ENCODE data around the gene RBM10. TPM values are rescaled to one million over a fixed set of nuclear protein-coding genes. Genes with fewer than 3 reads are reported as not detected.

The RBM10 gene
- total RNA-seq, 5 donors from 2014 or later (not counting 1 experiment from before 2014, with no cell fraction given) = 37.3 to 60.3 (median 55.8) TPM

DNA sequence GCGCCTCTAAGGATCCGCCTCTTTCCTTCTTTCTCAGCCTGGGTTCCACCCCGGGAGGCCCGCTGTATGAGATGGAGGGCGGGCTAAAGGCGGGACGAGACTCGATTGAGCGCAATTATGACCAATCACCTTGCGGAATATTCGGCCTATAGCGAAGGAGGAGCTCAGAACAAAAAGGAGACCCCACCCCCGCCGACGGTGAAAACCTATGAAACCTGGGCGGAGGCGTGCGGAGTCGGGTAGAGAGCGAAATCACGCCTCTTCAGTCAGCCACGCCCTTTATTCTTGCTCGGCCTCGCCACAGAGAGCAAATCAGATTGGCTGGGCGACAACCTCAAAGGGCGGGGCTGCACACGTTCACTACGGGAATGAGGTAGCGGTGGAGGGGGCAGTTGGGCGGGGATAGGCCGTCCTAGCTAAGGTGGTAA lies 72.8 kb downstream of the RBM10 start:
- peaks cover 20 to 28% of the 10 kb centered on the region in 2 donors for H3K36me3 ChIP-seq (ENCODE audit: control insufficient read depth in 2 of 2, extremely low read depth in 1 of 2, insufficient read depth in 1 of 2, low read length in 1 of 2)
- Mint-ChIP-seq H3K9me3 (no peaks in the 10 kb centered on the region), H3K27ac (peak overlapping the region; percentile 98 to 99), H3K27me3 (no peaks in the 10 kb centered on the region), H3K4me3 (peak overlapping the region; percentile 87 to 95 (median 93)), H3K4me1 (peaks cover 41 to 48% (median 42%) of the 10 kb centered on the region in 3 donors), H3K36me3 (peaks cover 20% of the 10 kb centered on the region)
- peaks cover 3 to 35% of the 10 kb centered on the region in 2 experiments for H3K4me1 ChIP-seq (ENCODE audit: control insufficient read depth in 1 of 2, extremely low read depth in 1 of 2, insufficient read depth in 2 of 2, low read length in 2 of 2)
- peak overlapping the region; percentile 98 for H3K27ac ChIP-seq (ENCODE audit: low read length)
- peak overlapping the region; percentile 74 to 93 for H3K4me3 ChIP-seq (ENCODE audit: control insufficient read depth in 1 of 2, extremely low read depth in 1 of 2, low read length in 1 of 2)
- DNase-seq (peak; percentile 88 to 100 (median 96)), ATAC-seq (replicated peaks in 1 of 4) (peak; percentile 80 to 82 (median 81))
- CTCF ChIA-PET = interaction anchor here in 1 of 2 donors (0.5 to 1.0 kb wide), 7 partner anchors 15 to 806 kb away, joined by 3 to 7 read pairs (median 3); partner anchors contain the start of genes NDUFB11 and RBM10
- H3K27me3 ChIP-seq (replicated peaks in 1 of 2; ENCODE audit: control insufficient read depth in 2 of 2, extremely low read depth in 1 of 2, insufficient read depth in 2 of 2, low read length in 1 of 2) = no peaks in the 10 kb centered on the region
- POLR2A ChIA-PET = interaction anchor here (0.7 to 1.5 kb wide), 9 partner anchors 10 to 150 kb away, joined by 3 to 19 read pairs (median 4); partner anchors contain the start of genes NDUFB11 (in 1 of the 2), RBM10 (in 1 of the 2) and USP11 (in 1 of the 2)
- no peaks in the 10 kb centered on the region for H3K9me3 ChIP-seq
- WGBS (ENCODE audit: insufficient coverage) = under 1% methylated on average over 16 of the region's 31 CpGs

- CTCF ChIA-PET = interaction anchor here in 1 of 2 donors (0.5 to 1.0 kb wide), 7 partner anchors 15 to 806 kb away, joined by 3 to 7 read pairs (median 3); partner anchors contain the start of genes NDUFB11 and RBM10
- Mint-ChIP-seq H3K36me3 (peaks cover 16% of the 10 kb centered on the region), H3K27ac (peak within 1 kb of the TSS; percentile 98 to 99)
Measured at GRCh38 chrX:47218280-47218919, 73.4 kb downstream of the RBM10 start, which contains the start of gene CDK16. Gene CDK16, plus strand, starts transcription at chrX:47218681. Its CDS starts 4,877 bp downstream, at chrX:47223558.

GRCh38 chrX:47218920-47219815 lies 74.1 kb downstream of the RBM10 start:
- Histone ChIP-seq H3K27me3 (replicated peaks in 1 of 2; ENCODE audit: control insufficient read depth in 2 of 2, extremely low read depth in 1 of 2, insufficient read depth in 2 of 2, low read length in 1 of 2) (no peaks in the 10 kb centered on the region), H3K9me3 (no peaks in the 10 kb centered on the region), H3K4me3 (ENCODE audit: control insufficient read depth in 1 of 2, extremely low read depth in 1 of 2, low read length in 1 of 2) (peak overlapping the region; percentile 74 to 93), H3K27ac (ENCODE audit: low read length) (peak overlapping the region; percentile 98), H3K36me3 (ENCODE audit: control insufficient read depth in 2 of 2, extremely low read depth in 1 of 2, insufficient read depth in 1 of 2, low read length in 1 of 2) (peaks cover 22 to 32% of the 10 kb centered on the region in 2 donors), H3K4me1 (ENCODE audit: control insufficient read depth in 1 of 2, extremely low read depth in 1 of 2, insufficient read depth in 2 of 2, low read length in 2 of 2) (peaks cover 3 to 35% of the 10 kb centered on the region in 2 experiments)
- no peak for ATAC-seq (replicated peaks in 1 of 4)
- peak in 31 of 35 experiments; percentile 3 to 49 (median 25) for DNase-seq
- H3K36me3 Mint-ChIP-seq = peaks cover 11% of the 10 kb centered on the region
- peak overlapping the region; percentile 77 to 95 (median 93) for H3K4me3 Mint-ChIP-seq
- H3K27ac Mint-ChIP-seq = peak overlapping the region; percentile 76 to 83
- ChIA-PET POLR2A (interaction anchor here (1.4 to 1.5 kb wide), 2 partner anchors 14 kb away, joined by 4 to 19 read pairs; partner anchors contain the start of gene USP11 (in 1 of the 2)), CTCF (no interaction called here)
- under 1% methylated on average over 27 of the region's 60 CpGs for WGBS (ENCODE audit: insufficient coverage)
- H3K27me3 Mint-ChIP-seq = no peaks in the 10 kb centered on the region
- no peaks in the 10 kb centered on the region for H3K9me3 Mint-ChIP-seq
- H3K4me1 Mint-ChIP-seq = peaks cover 41 to 48% (median 42%) of the 10 kb centered on the region in 3 donors

More at GRCh38 chrX:47218280-47218919, 73.4 kb downstream of the RBM10 start, which contains the start of gene CDK16:
- Histone ChIP-seq H3K4me3 (ENCODE audit: control insufficient read depth in 1 of 2, extremely low read depth in 1 of 2, low read length in 1 of 2) (peak within 1 kb of the TSS; percentile 74 to 93), H3K9me3 (no peaks in the 10 kb centered on the region), H3K27me3 (replicated peaks in 1 of 2; ENCODE audit: control insufficient read depth in 2 of 2, extremely low read depth in 1 of 2, insufficient read depth in 2 of 2, low read length in 1 of 2) (no peaks in the 10 kb centered on the region), H3K36me3 (ENCODE audit: control insufficient read depth in 2 of 2, extremely low read depth in 1 of 2, insufficient read depth in 1 of 2, low read length in 1 of 2) (peaks cover 20 to 28% of the 10 kb centered on the region in 2 donors), H3K4me1 (ENCODE audit: control insufficient read depth in 1 of 2, extremely low read depth in 1 of 2, insufficient read depth in 2 of 2, low read length in 2 of 2) (peaks cover 3 to 35% of the 10 kb centered on the region in 2 experiments), H3K27ac (ENCODE audit: low read length) (peak within 1 kb of the TSS; percentile 98)
- Mint-ChIP-seq H3K4me3 (peak within 1 kb of the TSS; percentile 87 to 95 (median 93)), H3K27me3 (no peaks in the 10 kb centered on the region), H3K4me1 (peaks cover 41 to 48% (median 42%) of the 10 kb centered on the region in 3 donors), H3K9me3 (no peaks in the 10 kb centered on the region)
- peak; percentile 36 to 83 (median 64) for DNase-seq
- peak; percentile 44 to 59 (median 57) for ATAC-seq (replicated peaks in 1 of 4)
- POLR2A ChIA-PET = interaction anchor here (0.7 to 1.5 kb wide), 8 partner anchors 10 to 150 kb away, joined by 3 to 19 read pairs (median 5); partner anchors contain the start of genes NDUFB11 (in 1 of the 2), RBM10 (in 1 of the 2) and USP11 (in 1 of the 2)
- 0% methylated on average over 43 of the region's 61 CpGs for WGBS (ENCODE audit: insufficient coverage)

DNA sequence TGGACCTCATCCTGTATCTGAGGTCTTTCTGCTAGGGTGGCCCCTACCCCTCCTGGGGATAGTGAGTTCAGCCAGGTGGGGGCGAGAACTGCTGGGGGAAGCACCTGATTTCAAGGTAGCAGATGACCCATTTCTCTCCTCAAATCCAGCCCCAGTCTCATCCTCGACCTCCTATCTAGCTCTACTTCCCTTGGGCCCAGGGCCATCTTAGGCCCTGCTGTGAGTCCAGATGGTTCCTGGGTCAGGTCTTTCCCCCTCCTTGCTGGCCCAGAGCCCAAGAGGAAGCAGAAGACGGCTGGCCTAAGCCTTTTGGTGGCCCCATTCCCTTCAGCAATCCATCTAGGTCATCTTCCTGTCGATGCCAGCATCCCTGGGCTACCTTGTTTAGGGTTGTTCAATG lies 76.7 kb downstream of the RBM10 start:
- Histone ChIP-seq H3K9me3 (no peaks in the 10 kb centered on the region), H3K4me1 (ENCODE audit: control insufficient read depth in 1 of 2, extremely low read depth in 1 of 2, insufficient read depth in 2 of 2, low read length in 2 of 2) (peaks cover 3 to 33% of the 10 kb centered on the region in 2 experiments), H3K36me3 (ENCODE audit: control insufficient read depth in 2 of 2, extremely low read depth in 1 of 2, insufficient read depth in 1 of 2, low read length in 1 of 2) (peaks cover 13 to 34% of the 10 kb centered on the region in 2 donors), H3K27me3 (replicated peaks in 1 of 2; ENCODE audit: control insufficient read depth in 2 of 2, extremely low read depth in 1 of 2, insufficient read depth in 2 of 2, low read length in 1 of 2) (no peaks in the 10 kb centered on the region), H3K4me3 (ENCODE audit: control insufficient read depth in 1 of 2, extremely low read depth in 1 of 2, low read length in 1 of 2) (no peak overlapping the region), H3K27ac (ENCODE audit: low read length) (no peak overlapping the region)
- Mint-ChIP-seq H3K4me3 (no peak overlapping the region), H3K4me1 (peaks cover 35 to 41% (median 39%) of the 10 kb centered on the region in 3 donors), H3K9me3 (no peaks in the 10 kb centered on the region), H3K27ac (peak overlapping the region in 1 of 2 donors; percentile 75), H3K27me3 (no peaks in the 10 kb centered on the region), H3K36me3 (peaks cover 7% of the 10 kb centered on the region)
- no peak for ATAC-seq (replicated peaks in 1 of 4)
- ChIA-PET POLR2A (no interaction called here), CTCF (no interaction called here)
- no peak for DNase-seq
- no CpG with 5 or more reads among the region's 4 CpGs for WGBS (ENCODE audit: insufficient coverage)

DNA sequence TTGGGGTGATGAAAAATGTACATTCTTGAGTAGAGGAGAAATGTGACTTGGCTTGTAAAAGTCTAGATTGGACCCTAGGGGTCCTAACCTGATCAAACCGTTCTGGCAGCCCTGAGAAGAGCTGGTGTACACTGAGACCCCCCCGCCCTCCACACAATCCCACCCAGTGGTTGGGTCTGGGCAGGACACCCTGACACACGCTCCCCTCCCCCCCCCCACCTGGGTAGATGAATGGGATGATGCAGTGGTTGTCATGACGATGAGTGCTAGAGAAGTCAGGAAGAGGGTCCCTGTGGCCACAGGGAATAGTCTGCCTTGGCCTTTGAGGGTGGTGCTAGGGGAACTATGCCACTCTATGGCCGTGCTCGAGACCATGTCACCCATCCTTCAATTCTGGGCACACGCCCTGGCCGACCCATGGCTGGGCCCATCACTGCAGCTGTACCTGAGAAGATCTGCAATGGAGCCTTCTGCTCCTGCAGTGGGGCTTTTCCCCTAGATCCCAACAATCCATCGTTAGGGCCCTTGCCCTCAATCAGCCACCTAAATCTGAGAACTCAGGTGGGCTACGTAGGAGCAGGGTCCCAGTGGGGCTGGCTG lies 77.8 kb downstream of the RBM10 start:
- ChIA-PET POLR2A (no interaction called here), CTCF (no interaction called here)
- H3K4me1 Mint-ChIP-seq = peaks cover 26 to 32% (median 30%) of the 10 kb centered on the region in 3 donors
- no peaks in the 10 kb centered on the region for H3K27me3 Mint-ChIP-seq
- H3K27ac Mint-ChIP-seq = no peak overlapping the region
- H3K4me1 ChIP-seq (ENCODE audit: control insufficient read depth in 1 of 2, extremely low read depth in 1 of 2, insufficient read depth in 2 of 2, low read length in 2 of 2) = peaks cover 3 to 26% of the 10 kb centered on the region in 2 experiments
- H3K27ac ChIP-seq (ENCODE audit: low read length) = no peak overlapping the region
- peaks cover 17 to 36% of the 10 kb centered on the region in 2 donors for H3K36me3 ChIP-seq (ENCODE audit: control insufficient read depth in 2 of 2, extremely low read depth in 1 of 2, insufficient read depth in 1 of 2, low read length in 1 of 2)
- H3K4me3 ChIP-seq (ENCODE audit: control insufficient read depth in 1 of 2, extremely low read depth in 1 of 2, low read length in 1 of 2) = no peak overlapping the region
- peaks cover 7% of the 10 kb centered on the region for H3K36me3 Mint-ChIP-seq
- no peak overlapping the region for H3K4me3 Mint-ChIP-seq
- H3K27me3 ChIP-seq (replicated peaks in 1 of 2; ENCODE audit: control insufficient read depth in 2 of 2, extremely low read depth in 1 of 2, insufficient read depth in 2 of 2, low read length in 1 of 2) = no peaks in the 10 kb centered on the region
- H3K9me3 Mint-ChIP-seq = no peaks in the 10 kb centered on the region
- ATAC-seq (replicated peaks in 1 of 4) = no peak
- no CpG with 5 or more reads among the region's 10 CpGs for WGBS (ENCODE audit: insufficient coverage)
- no peaks in the 10 kb centered on the region for H3K9me3 ChIP-seq
- peak in 2 of 35 experiments; percentile 13 to 16 for DNase-seq

Data from T-cell (primary cell).